Heart right ventricle (tissue), 16 donors: Measurements from ENCODE around the gene LRRN3. TPM values are rescaled to one million over a fixed set of nuclear protein-coding genes. Genes with fewer than 3 reads are reported as not detected.

Source experiments
- ATAC-seq, 8 donors: fragments of 200-7000 bp; cut with Tn5 transposase; one replicate each; pipeline ENCODE4 v1.9.1; 2020; ENCODE audit warnings: mild to moderate bottlenecking in 8 of 8, moderate library complexity in 8 of 8, moderate number of reproducible peaks in 1 of 8
- DNase-seq, 2 donors: peaks; one replicate each; pipeline ENCODE4 v3.0.0-alpha.2; 2020
- H3K27ac ChIP-seq, 10 donors: fragments of 200-600 bp; sonication (generic) in 2 of 10; one replicate each; pipeline versions ENCODE4 v1.5.0 to v1.8.0; 2020 to 2022; ENCODE audit warnings: mild to moderate bottlenecking in 3 of 10
- H3K27me3 ChIP-seq, 7 donors: fragments of 200-600 bp; one replicate each; pipeline ENCODE4 v1.8.0; 2021 to 2022; ENCODE audit warnings: mild to moderate bottlenecking in 2 of 7
- H3K36me3 ChIP-seq, 9 donors: fragments of 200-600 bp; sonication (generic) in 1 of 9; one replicate each; pipeline versions ENCODE4 v1.5.0 to v1.8.0; 2020 to 2022; ENCODE audit warnings: mild to moderate bottlenecking in 2 of 9
- H3K4me1 ChIP-seq, 9 donors: fragments of 200-600 bp; sonication (generic) in 1 of 9; one replicate each; pipeline versions ENCODE4 v1.5.0 to v1.8.0; 2020 to 2022; ENCODE audit warnings: mild to moderate bottlenecking in 4 of 9
- H3K4me3 ChIP-seq, 10 donors: fragments of 200-600 bp; sonication (generic) in 2 of 10; one replicate each; pipeline versions ENCODE4 v1.5.0 to v1.8.0; 2020 to 2022; ENCODE audit warnings: mild to moderate bottlenecking in 7 of 10, moderate library complexity in 2 of 10
- H3K9me3 ChIP-seq, 11 donors: fragments of 200-600 bp in 10 of 11; sonication (generic) in 2 of 11; one replicate each; pipeline versions ENCODE4 v1.5.0 to v1.8.0; 2013 to 2022; ENCODE audit warnings: mild to moderate bottlenecking in 2 of 11, control low read depth in 1 of 11, moderate library complexity in 1 of 11
- WGBS, 2 donors: extraction: QIAGEN DNeasy Blood & Tissue Kit; methylation state at CpG; one replicate each; pipeline ENCODE4 v1.1.7; 2013; ENCODE audit warnings: inconsistent platforms in 1 of 2; 5-methylcytosine and 5-hydroxymethylcytosine counted together
- intact Hi-C, 10 donors: fragments of 100-400 bp; cut with DNase I; formaldehyde crosslinking; loops; one replicate each; pipeline versions ENCODE4 v1.11.1 to v1.14.2; 2022
- polyA plus RNA-seq, 2 donors: library from polyadenylated mRNA; stranded (reverse); fragments of 200-250 nt; gene quantifications; one replicate each; pipeline ENCODE4 v1.2.3, GENCODE V29; 2013
- total RNA-seq, 10 donors: library from RNA; stranded (reverse); fragmentation: NEBNext Ultra II Directional in 3 of 10; extraction: Animal tissue kit (Norgen Biotek cat#: 25700) in 3 of 10; gene quantifications; one replicate each; pipeline versions ENCODE4 v1.2.1 to v1.2.4, GENCODE V29; 2021 to 2023
- TF ChIP-seq, protein P1 (sequence below), 9 donors: fragments of 200-600 bp; sonication (generic) in 2 of 9; IDR thresholded peaks; one replicate each; pipeline versions ENCODE4 v1.5.0 to v1.8.0; 2021 to 2022; ENCODE audit warnings: antibody characterized with exemption in 9 of 9, mild to moderate bottlenecking in 5 of 9, moderate library complexity in 1 of 9
- donor health status: Arrhythmogenic right ventricular cardiomyopathy.
- donor health status: ischemic (EF 13 %, LVEDD 7.1; RV severe dilation, severe dysfunction).
- donor health status: healthy with polysubstance abuse.
- donor health status: DM: no; HTN: yes; CAD: no.
- donor health status: DM: no; HTN: no; CAD: no.
- donor health status: ischemic (EF 25% LVEDD 6.9; RV normal size, moderate dysfunction).
- donor health status: ischemic (EF 25% LVEDD 5.7; RV mildly dilated, moderate dysfunction).
- donor health status: healthy.
- donor health status: DM: yes; HTN: yes; CAD: no.
- donor health status: Ischemic cardiomyopathy.
- donor health status: ischemic (EF 35%, LVEDD 5.7; RV mildly dilated, moderate dysfunction).
- donor health status: nonischemic (EF 11% LVEDD 7.7; RV severe dilation, severe dysfunction).
- donor health status: DM: yes; HTN: yes; CAD: no.
- donor health status: PGD.
- donor health status: ischemic (EF 29% LVEDD 5.4; RV normal size, mild dysfunction).
- donor health status: nonischemic (EF 23%, LVEDD 6.1; RV moderate dilation, normal function).

LRRN3 gene
- total and polyA plus RNA-seq, 12 donors, result 0.30 to 16.4 (median 1.8) TPM

DNA sequence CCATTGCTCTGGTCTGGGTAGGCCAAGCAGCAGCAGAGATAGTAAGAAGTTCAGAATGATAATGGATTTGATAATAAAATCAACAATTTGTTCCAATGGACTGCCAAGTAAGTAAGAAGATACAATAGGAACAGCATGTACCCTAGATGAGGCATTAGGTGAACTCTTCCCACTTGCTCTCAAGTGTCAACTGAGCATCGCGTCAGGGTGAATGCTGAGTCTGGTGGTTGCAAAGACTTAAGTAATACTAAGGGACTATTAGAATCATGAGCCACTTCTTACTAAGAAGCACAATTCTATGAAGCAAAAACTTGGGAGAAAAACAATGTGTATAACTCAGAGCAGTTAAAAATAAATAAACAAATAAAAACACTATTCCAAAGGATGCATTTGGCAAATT lies 54.5 kb downstream of the LRRN3 start:
- ATAC-seq, result no peak
- intact Hi-C loops, result loop anchor here in 1 of 10 donors (10.0 kb wide), 1 partner anchor 1639 kb away; no protein-coding TSS in a partner anchor

DNA sequence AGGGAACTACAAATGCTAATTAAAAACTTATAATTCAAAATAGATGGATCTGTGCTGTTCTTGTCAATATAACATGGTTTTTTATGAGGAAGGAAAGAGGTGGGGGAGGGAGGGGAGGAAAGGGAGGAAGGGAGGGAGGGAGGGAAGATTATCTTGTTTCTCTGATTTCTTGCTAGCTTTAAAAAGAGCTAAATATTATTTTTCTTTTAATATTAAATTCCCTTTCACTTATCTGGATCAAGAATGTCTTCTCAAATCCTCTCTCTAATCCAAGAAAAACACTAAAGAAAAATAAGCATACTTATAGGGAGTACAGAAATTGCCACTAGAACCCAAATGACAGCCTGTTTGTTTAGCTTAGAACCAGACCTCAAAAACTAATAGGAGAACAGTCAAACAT lies 55.2 kb downstream of the LRRN3 start:
- TF ChIP-seq, protein P1, sequence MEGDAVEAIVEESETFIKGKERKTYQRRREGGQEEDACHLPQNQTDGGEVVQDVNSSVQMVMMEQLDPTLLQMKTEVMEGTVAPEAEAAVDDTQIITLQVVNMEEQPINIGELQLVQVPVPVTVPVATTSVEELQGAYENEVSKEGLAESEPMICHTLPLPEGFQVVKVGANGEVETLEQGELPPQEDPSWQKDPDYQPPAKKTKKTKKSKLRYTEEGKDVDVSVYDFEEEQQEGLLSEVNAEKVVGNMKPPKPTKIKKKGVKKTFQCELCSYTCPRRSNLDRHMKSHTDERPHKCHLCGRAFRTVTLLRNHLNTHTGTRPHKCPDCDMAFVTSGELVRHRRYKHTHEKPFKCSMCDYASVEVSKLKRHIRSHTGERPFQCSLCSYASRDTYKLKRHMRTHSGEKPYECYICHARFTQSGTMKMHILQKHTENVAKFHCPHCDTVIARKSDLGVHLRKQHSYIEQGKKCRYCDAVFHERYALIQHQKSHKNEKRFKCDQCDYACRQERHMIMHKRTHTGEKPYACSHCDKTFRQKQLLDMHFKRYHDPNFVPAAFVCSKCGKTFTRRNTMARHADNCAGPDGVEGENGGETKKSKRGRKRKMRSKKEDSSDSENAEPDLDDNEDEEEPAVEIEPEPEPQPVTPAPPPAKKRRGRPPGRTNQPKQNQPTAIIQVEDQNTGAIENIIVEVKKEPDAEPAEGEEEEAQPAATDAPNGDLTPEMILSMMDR (IDR thresholded peaks at IDR 0.05), result no peak
- Histone ChIP-seq H3K4me1 (peaks cover 0 to 5% (median 0%) of the 10 kb centered on the region in 9 donors), H3K9me3 (no peaks in the 10 kb centered on the region), H3K27me3 (no peaks in the 10 kb centered on the region), H3K36me3 (no peaks in the 10 kb centered on the region), H3K4me3 (no peak overlapping the region), H3K27ac (no peak overlapping the region)
- DNase-seq, result no peak
- ATAC-seq, result no peak
- intact Hi-C loops, result loop anchor here in 1 of 10 donors (10.0 kb wide), 1 partner anchor 1639 kb away; no protein-coding TSS in a partner anchor

More for the DNA sequence above, 54.5 kb downstream of the LRRN3 start:
- no peaks in the 10 kb centered on the region for H3K27me3 ChIP-seq
- no peak overlapping the region for H3K4me3 ChIP-seq
- TF ChIP-seq, protein P1 (IDR thresholded peaks at IDR 0.05), result no peak
- no peak for DNase-seq
- peaks cover 0 to 5% (median 0%) of the 10 kb centered on the region in 9 donors for H3K4me1 ChIP-seq
- H3K27ac ChIP-seq, result no peak overlapping the region
- no peaks in the 10 kb centered on the region for H3K9me3 ChIP-seq
- H3K36me3 ChIP-seq, result no peaks in the 10 kb centered on the region
- WGBS, 2 donors, result 92 to 100% methylated on average over 2 of the region's 2 CpGs

DNA sequence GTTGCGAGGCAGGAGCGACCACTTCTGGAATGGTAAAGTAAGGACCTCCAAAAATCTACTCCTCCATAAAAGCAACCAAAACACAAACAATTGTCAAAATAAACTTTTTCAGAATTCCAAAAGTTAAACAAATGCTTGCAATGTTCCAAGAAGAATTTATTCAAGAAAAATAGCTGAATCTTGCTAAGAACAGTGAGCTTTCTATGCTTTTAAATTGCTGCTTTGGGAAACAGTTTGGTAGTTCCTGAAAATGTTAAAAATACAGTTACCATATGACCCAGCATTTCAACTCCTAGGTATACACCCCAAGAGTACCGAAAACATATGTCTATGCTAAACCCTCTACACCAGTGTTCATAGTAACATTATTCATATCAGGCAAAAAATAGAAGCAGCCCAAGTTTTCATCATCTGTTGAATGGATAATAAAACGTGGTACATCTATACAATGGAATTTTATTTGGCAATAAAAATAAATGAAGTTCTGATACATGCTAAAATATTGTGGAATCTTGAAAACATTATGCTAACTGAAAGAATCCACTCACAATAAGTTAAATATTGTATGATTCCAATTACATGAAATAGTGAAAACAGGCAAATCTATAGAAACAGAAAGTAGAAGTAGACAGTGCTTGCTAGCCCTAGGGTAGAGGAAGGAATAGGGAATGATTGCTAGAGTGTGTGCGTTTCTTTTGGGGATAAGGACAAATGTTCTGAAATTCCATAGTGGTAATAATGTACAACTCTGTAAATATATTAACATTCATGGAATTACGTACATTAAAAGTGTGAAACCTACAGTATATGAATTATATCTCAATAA lies 57.0 kb downstream of the LRRN3 start:
- Histone ChIP-seq H3K27ac (no peak overlapping the region), H3K9me3 (no peaks in the 10 kb centered on the region), H3K36me3 (no peaks in the 10 kb centered on the region), H3K4me1 (peaks cover 0 to 5% (median 0%) of the 10 kb centered on the region in 9 donors), H3K27me3 (no peaks in the 10 kb centered on the region), H3K4me3 (no peak overlapping the region)
- 93 to 97% methylated on average over 6 of the region's 6 CpGs for WGBS, 2 donors
- TF ChIP-seq, protein P1 (IDR thresholded peaks at IDR 0.05), result no peak
- ATAC-seq (no peak), DNase-seq (no peak)
- intact Hi-C loops, result loop anchor here in 1 of 10 donors (10.0 kb wide), 1 partner anchor 1637 kb away; no protein-coding TSS in a partner anchor

DNA sequence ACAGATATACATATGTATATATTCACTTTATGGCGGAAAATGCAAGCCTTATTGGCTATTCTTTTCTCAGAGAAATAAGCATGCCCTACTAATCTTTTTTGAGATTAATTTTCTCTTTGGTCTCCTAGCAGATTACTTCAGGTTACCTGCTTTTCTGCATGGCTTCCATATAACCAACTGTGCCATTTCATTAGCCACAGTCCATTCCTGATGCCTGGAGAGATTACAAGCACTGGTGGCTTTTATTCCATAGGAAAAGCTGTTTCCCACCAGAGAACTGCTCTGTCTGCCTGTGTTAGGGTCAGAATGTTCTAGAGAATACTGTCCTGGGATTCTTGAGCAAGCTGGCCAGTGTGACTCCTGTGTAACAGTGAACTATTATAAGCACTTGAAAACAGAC lies 59.8 kb downstream of the LRRN3 start:
- Histone ChIP-seq H3K36me3 (no peaks in the 10 kb centered on the region), H3K9me3 (no peaks in the 10 kb centered on the region), H3K27ac (no peak overlapping the region), H3K27me3 (no peaks in the 10 kb centered on the region), H3K4me3 (no peak overlapping the region), H3K4me1 (peaks cover 0 to 5% (median 0%) of the 10 kb centered on the region in 9 donors)
- WGBS, 2 donors, result 97 to 100% methylated on average over 1 of the region's 1 CpG
- TF ChIP-seq, protein P1 (IDR thresholded peaks at IDR 0.05), result no peak
- no peak for DNase-seq
- no peak for ATAC-seq
- intact Hi-C loops, result no loop called here
